Kidney (tissue), 14 donors: ENCODE measurements around the gene CBX2. TPM values are rescaled to one million over a fixed set of nuclear protein-coding genes. Genes with fewer than 3 reads are reported as not detected.

Source experiments
- DNase-seq, 5 donors: peaks; one replicate each; pipeline ENCODE4 v3.0.0-alpha.2; 2013 to 2020
- FAIRE-seq: peaks from 2 replicates; lab custom pipeline; 2012; peaks lifted over from hg19 to GRCh38; lab: Jason Lieb, UNC
- H3K27ac ChIP-seq, 2 donors: one replicate each; pipeline ENCODE4 v1.7.0; 2013; ENCODE audit warnings: low read depth in 2 of 2, low read length in 2 of 2, inconsistent platforms in 1 of 2
- H3K27me3 ChIP-seq: one replicate; pipeline ENCODE4 v1.7.1; 2013; ENCODE audit warnings: low read length, inconsistent platforms; ENCODE audit not compliant: control insufficient read depth, insufficient read depth
- H3K36me3 ChIP-seq, 3 donors: one replicate each; pipeline versions ENCODE4 v1.7.0 to v1.7.1; 2013; ENCODE audit warnings: low read length in 3 of 3, control low read depth in 1 of 3, inconsistent platforms in 1 of 3; ENCODE audit not compliant: insufficient read depth in 3 of 3, control insufficient read depth in 2 of 3
- H3K4me1 ChIP-seq, 3 donors: one replicate each; pipeline versions ENCODE4 v1.7.0 to v1.7.1; 2013; ENCODE audit warnings: low read length in 3 of 3, inconsistent platforms in 1 of 3, low read depth in 1 of 3; ENCODE audit not compliant: control insufficient read depth in 2 of 3, insufficient read depth in 2 of 3
- H3K4me3 ChIP-seq, 3 donors: one replicate each; pipeline versions ENCODE4 v1.7.0 to v1.8.1; 2013; ENCODE audit warnings: low read length in 3 of 3, control low read depth in 1 of 3, inconsistent platforms in 1 of 3
- H3K9ac ChIP-seq, 3 donors: one replicate each; pipeline versions ENCODE4 v1.7.0 to v1.7.1; 2013; ENCODE audit warnings: low read length in 3 of 3, control low read depth in 1 of 3, inconsistent platforms in 1 of 3
- H3K9me3 ChIP-seq, 3 donors: one replicate each; pipeline versions ENCODE4 v1.7.0 to v1.7.1; 2013; ENCODE audit warnings: low read length in 3 of 3, control low read depth in 1 of 3, inconsistent platforms in 1 of 3; ENCODE audit not compliant: control insufficient read depth in 2 of 3, insufficient read depth in 1 of 3
- CTCF ChIP-seq: IDR thresholded peaks from 3 replicates; pipeline ENCODE4 v1.5.1; 2012; ENCODE audit warnings: mild to moderate bottlenecking, moderate library complexity, borderline replicate concordance; ENCODE audit not compliant: insufficient read depth; ENCODE audit errors: extremely low read depth
- intact Hi-C: fragments of 100-400 bp; cut with DNase I; formaldehyde crosslinking; loops from one replicate; pipeline ENCODE4 v1.11.1; 2022
- polyA plus RNA-seq: library from polyadenylated mRNA; stranded (reverse); fragments of 350-450 nt; fragmentation: Illumina TruSeq; extraction: RNeasy Lipid Tissue Mini Kit (QIAGEN cat#74804); gene quantifications from one replicate; pipeline ENCODE4 v1.2.3, GENCODE V29; 2014; ENCODE audit warnings: low read depth, low replicate concordance; ENCODE audit not compliant: insufficient read depth
- total RNA-seq: library from RNA; stranded (reverse); fragmentation: NEBNext Ultra II Directional; extraction: Animal tissue kit (Norgen Biotek cat#: 25700); gene quantifications from one replicate; pipeline ENCODE4 v1.2.1, GENCODE V29; 2021
- donor health status: control.
- donor health status: control.
- donor health status: control.
- donor health status: control.
- donor health status: control.
- donor health status: DM: yes; HTN: yes; CAD: no.
- donor health status: Normal renal cell carcinoma (clear cell type).

CBX2 gene
- total and polyA plus RNA-seq, 2 donors from 2014 or later, result 2.2 to 3.5 TPM

GRCh38 chr17:79781736-79782575 is 4.0 kb downstream of the CBX2 start:
- H3K4me3 ChIP-seq, result no peak overlapping the region
- no peak for TF ChIP-seq CTCF
- no peak overlapping the region for H3K27ac ChIP-seq
- no peaks in the 10 kb centered on the region for H3K9me3 ChIP-seq
- peak in 2 of 5 donors; percentile 47 to 75 for DNase-seq
- no peaks in the 10 kb centered on the region for H3K36me3 ChIP-seq
- intact Hi-C loops, result no loop called here
- H3K9ac ChIP-seq, result no peak overlapping the region
- no peaks in the 10 kb centered on the region for H3K27me3 ChIP-seq
- peaks cover 0 to 2% (median 0%) of the 10 kb centered on the region in 3 donors for H3K4me1 ChIP-seq
- FAIRE-seq, result no peak

GRCh38 chr17:79783891-79784290 is 5.9 kb downstream of the CBX2 start:
- Histone ChIP-seq H3K4me3 (no peak overlapping the region), H3K4me1 (no peaks in the 10 kb centered on the region), H3K27ac (no peak overlapping the region), H3K9ac (no peak overlapping the region), H3K27me3 (peaks cover 6% of the 10 kb centered on the region), H3K36me3 (no peaks in the 10 kb centered on the region), H3K9me3 (no peaks in the 10 kb centered on the region)
- DNase-seq, result peak in 1 of 5 donors; percentile 35
- TF ChIP-seq CTCF, result no peak
- FAIRE-seq, result no peak
- intact Hi-C loops, result no loop called here

- FAIRE-seq, result no peak
Observed at GRCh38 chr17:79784353-79785016, 6.5 kb downstream of the CBX2 start.

More at GRCh38 chr17:79784353-79785016, 6.5 kb downstream of the CBX2 start:
- no peaks in the 10 kb centered on the region for H3K36me3 ChIP-seq
- H3K4me3 ChIP-seq, result no peak overlapping the region
- peaks cover 12% of the 10 kb centered on the region for H3K27me3 ChIP-seq
- intact Hi-C loops, result no loop called here
- H3K9me3 ChIP-seq, result no peaks in the 10 kb centered on the region
- no peak overlapping the region for H3K9ac ChIP-seq
- peak in 2 of 5 donors; percentile 37 to 62 for DNase-seq
- H3K4me1 ChIP-seq, result no peaks in the 10 kb centered on the region
- no peak for TF ChIP-seq CTCF
- no peak overlapping the region for H3K27ac ChIP-seq
